G401 (cell line): ENCODE data around the gene AMPH. TPM values are rescaled to one million over a fixed set of nuclear protein-coding genes. Genes with fewer than 3 reads are reported as not detected.

ENCODE experiments used
- DNase-seq: peaks from one replicate; pipeline ENCODE4 v3.0.0-alpha.2; 2015; ENCODE audit warnings: low spot score
- in situ Hi-C: cut with HindIII; loops from 2 replicates; pipeline ENCODE4 v1.10.0; 2016; ENCODE audit warnings: low sequenced_read_pairs, mixed read lengths
- total RNA-seq: library from RNA; depleted of rRNA; stranded (reverse); fragments of >200 nt; shearing (Covaris generic); gene quantifications from 2 replicates; pipeline ENCODE4 v1.2.3, GENCODE V29; 2014; rRNA removed

The AMPH gene
- not detected in 2 replicates for total RNA-seq

DNA sequence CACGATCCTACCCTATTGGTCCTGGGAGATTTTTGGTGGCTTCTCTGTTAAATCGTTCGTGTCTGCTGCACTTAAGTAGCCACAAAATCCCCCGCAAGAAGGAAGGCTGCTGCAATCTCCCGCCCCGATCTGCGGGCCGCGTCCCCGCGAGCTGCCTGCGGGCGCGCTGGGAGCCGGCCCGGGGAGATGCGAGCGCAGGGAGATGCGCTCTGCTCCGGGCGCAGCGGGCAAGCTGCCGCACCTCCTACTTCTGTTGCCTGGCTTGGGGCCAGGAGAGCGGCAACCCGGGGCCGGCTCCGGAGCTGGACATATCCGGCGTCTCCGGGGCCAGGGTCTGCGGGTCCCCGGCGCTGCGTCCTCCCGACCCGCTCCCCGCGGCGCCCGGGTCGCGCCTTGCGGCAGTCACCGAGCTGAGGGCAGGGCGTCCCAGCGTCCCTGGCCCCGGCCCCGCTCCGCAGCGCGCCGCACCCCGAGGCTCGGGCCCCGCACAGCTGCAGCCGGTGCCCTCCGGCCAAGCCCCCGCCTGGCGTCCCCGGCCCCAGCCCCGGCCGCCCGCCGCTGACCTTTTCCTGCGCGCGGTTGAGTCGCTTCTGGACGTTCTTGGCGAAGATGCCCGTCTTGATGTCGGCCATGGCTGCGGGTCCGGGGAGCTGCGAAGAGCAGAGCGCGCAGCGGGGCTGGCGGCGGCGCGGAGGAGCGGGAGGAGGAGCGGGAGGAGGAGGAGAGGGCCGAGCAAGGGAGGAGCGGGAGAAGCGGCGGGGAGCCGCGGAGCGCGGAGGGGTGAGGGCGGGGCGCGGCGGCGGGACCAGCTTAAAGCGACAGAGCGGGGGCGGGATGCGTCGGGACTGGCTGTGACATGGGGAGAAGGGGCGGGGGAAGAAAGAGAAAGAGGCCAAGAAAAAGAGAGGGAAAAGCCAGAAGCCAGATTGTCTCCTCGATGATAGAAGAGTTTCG, at the start of gene AMPH:
Gene AMPH (minus strand): TSS at position 654 of the 954 bp plus-strand sequence. CDS start 22 bp downstream, at position 632.
- DNase-seq: peak; percentile 87
- in situ Hi-C loops: no loop called here

DNA sequence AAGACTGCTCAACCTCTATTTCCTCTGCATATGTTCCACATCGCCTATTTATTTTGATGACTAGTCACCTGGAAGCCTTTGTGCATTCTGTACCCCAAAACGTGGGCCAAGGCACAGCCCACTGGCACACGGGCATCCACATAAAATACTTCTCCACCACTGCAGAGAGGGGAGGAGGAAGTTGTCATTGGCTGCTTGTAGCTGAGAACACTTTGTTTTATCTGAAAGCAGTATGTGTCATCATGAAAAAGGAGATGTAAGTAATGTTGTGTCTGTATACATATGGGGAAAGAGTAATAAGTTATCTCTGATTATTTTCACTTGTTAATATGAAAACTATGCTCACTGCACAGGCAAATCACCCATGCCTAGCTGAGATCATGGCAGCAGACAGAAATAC, 48.2 kb upstream of the AMPH start:
- DNase-seq: no peak
- in situ Hi-C loops: no loop called here

DNA sequence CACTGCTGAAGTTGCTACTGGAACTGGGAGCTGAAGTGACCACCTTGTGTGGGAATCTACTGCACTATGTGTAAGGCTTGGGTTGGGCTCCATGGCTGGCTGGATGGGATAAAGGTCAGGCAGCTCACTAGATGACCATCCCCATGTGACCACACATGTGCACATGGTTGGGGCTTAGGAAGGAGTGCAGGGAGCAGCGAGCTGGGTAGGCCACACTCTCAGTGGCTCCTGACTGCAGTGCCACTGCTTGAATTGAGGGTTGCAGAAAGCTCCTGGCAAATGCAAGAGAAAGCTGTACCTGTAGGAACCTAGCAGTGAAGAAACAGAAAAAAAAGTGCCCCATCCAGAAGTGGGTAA, 47.5 kb upstream of the AMPH start:
- no peak for DNase-seq
- in situ Hi-C loops: no loop called here

DNA sequence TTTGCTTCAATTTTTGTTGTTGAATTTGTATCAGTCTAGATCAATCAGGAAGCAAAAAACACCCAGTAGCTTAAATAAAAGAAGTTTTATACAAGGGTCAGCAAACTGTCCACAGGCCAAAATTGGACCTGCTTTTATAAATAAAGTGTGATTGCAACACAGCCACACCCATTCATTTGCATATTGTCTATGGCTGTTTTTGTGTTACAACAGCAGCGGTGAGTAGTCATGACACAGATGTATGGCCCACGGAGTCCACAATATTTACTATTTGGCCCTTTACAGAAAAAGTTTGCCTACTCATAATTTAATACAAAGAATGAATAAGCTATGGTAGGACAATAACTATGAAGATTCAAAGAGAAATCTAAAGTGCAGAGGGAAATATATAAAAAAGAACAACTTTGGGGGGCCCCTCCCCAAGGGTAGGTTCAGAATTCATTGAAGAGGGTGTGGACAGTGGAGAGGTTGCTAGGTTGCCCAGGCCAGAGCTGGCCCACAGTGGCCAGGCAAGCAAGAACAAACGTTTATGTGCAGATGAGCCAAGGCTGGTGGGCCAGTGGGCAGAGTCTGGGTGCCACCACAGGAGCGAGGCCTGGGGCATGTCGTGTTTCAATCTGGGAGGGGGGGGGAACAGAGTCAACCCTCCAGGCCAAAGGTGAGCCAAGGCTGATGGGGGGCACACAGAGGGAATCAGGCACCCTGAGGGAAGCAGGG, 47.0 kb upstream of the AMPH start:
- no peak for DNase-seq
- in situ Hi-C loops: no loop called here

DNA sequence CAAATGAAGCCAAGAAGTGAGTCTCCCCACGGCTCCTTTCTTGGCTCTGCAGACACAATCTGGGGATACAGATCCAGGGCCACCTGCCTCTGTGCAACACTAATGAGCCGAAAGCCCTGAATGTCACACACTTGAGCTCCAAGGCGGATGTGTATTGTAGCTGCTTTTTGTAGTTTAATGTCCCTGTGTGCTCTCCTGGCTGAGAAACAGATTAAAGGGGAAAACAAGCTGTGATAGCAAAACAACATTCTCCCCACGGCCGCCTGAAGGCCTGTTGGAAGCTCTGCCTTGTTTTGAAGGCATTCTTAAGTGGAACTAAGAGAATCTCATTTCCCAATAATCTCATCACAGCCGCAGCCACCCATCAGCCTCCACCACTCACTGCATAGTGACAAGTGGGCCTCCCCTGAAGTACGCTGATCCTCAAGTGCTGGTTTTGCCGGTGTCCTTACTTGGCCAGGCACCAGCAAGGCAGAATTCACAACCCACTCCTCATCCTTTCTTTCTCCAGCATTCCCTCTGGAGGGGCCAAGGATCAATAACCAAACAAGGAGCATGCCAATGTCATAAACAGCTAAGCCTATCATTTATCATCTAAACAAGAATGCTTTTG, 44.4 kb upstream of the AMPH start:
- peak; percentile 57 for DNase-seq
- in situ Hi-C loops: no loop called here

DNA sequence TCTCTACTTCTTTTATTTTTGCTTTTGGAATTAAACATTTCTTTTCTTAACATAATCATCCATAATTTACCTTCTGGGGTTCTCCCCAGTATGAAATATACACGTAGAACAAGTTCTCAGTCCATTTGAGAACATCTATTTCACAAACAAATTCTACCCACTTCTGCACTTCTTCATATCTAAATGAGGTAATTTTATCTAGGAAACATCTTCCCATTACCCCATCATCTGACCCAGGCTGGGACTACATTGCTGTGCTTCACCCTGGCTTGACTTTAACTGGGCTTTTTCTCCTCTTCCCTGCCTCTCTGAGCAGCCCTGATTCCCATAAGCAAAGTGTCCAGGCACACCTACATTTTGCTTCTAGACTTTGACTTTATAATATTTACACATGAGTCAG, 43.3 kb upstream of the AMPH start:
- in situ Hi-C loops: no loop called here
- no peak for DNase-seq

DNA sequence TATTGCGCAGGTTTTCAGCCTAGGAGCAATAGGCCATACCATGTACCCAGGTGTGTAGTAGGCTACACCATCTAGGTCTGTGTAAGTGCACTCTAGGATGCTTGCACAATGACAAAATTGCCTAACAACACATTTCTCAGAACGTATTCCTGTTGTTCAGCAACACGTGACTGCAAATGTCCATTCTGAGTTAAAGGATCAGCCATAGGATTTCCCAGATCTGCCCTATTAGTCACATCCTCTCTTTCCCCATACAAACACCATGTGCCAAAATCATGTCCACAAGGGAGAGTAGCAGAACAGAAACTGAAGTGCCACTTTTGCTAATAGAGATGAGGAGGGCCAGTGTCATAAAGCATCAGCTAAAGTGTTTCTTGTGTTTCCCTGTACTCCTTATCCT, 42.6 kb upstream of the AMPH start:
- in situ Hi-C loops: no loop called here
- no peak for DNase-seq

DNA sequence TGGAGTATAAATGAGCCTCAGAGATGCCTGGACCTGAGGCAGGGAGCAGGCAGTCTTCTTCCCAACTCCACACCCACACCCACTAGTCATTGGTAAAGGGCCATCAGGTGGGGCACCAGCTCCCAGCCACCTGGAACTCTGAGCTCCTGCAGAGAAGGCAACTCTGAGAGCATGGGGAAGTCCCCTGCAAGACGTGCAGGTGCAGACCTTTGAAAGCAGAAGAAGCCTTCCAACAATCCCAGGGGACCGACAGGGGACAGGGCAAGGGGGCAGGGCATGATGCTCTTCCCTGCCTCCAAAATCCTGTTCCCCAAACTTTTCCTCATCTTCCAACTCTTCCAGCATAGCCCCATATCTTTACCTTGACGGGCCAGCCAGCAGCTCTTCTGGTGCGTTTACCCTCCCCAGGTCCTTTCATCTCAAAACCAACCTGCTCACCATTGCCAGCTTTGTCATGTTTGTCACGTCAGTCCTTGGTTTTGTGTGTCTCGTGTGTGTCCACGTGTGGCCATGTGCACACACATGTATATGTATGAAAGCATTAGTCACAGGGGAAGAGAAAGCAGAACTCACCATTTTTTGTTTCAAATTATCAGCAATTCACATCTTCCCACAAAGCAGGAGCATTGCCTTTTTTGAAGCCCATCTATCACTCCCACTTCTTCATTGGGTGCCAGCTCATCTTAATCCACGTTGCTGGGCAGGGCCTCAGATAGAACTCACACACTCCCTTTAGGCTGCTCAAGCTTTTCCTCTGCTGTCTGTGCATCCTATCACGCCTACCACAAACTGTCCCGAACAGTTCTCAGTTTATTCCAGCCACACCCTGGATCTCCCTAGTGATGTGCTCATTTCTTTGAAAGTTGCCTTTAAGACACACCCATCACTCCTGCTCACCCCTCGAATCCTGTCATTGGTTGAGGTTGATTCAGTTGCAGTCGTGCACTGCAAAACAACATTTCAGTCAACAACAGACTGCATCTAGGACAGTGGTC, 41.0 kb upstream of the AMPH start:
- in situ Hi-C loops: no loop called here

DNA sequence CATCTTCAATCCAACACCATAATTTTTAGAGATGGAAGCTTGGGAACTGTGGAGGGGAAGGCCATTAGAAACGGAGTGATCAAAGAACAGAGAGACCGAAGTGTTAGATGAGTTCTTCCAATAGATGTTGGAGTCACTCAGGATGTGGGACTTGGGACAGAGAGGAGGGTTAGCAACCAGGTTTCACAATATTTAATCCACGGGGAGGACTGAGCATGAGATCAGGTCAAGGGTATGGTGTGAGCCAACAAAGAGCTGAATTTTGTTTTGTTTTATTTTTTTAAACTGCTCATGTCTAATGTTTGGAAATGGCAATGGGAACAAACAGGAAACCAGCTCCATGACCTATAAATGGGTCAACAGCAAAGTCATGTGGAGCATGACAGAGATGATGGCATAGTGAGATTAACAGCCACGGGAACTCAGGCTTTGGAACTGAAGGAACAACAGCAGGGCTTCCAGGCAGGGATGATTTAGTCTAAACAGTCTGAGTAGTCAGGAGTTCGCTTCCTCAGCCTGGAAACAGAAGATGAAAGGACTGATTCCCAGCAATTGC, 38.9 kb upstream of the AMPH start:
- in situ Hi-C loops: no loop called here
- no peak for DNase-seq

More for the DNA sequence above, 41.0 kb upstream of the AMPH start:
- no peak for DNase-seq

DNA sequence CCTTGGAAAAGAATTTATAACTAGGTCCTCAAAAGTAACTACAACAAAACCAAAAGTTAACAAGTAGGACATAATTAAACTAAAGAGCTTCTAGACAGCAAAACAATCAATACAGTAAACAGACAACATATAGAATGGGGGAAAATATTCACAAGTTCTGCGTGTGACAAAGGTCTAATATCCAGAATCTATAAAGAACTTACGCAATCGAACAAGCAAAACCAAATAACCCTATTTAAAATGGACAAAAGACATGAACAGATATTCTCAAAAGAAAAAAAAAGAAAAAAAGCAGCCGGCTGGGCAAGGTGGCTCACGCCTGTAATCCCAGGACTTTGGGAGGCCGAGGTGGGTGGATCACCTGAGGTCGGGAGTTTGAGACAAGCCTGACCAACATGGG, 33.8 kb upstream of the AMPH start:
- in situ Hi-C loops: no loop called here

DNA sequence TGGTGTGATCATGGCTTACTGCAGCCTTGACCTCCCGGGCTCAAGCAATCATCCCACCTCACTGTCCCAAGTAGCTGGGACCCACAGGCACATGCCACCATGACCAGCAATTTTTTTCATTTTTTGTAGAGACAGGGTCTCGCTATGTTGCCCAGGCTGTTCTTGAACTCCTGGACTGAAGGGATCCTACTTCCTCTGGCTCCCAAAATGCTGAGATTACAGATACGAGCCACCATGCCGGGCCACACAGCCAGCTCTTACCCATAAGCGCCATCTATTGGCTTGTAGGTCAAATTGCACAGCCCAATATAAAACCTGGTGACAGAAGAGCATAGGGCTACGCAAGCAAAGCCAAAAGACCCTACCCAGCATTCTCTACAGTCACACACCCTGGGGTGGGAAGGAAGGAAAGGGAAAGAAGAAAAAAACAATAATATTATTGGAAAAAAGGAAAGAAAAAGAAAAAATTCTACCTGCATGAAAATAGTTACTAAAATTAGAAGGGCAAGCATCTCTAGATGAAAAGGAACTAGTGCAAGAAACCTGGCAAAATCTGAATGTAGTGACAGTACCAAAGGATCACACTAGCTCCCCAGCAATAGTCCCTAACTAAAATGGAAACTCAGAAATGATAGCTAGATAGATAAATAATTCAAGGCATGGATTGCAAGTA, 29.4 kb upstream of the AMPH start:
- peak; percentile 34 for DNase-seq
- in situ Hi-C loops: no loop called here

More for the DNA sequence above, 33.8 kb upstream of the AMPH start:
- DNase-seq: no peak

DNA sequence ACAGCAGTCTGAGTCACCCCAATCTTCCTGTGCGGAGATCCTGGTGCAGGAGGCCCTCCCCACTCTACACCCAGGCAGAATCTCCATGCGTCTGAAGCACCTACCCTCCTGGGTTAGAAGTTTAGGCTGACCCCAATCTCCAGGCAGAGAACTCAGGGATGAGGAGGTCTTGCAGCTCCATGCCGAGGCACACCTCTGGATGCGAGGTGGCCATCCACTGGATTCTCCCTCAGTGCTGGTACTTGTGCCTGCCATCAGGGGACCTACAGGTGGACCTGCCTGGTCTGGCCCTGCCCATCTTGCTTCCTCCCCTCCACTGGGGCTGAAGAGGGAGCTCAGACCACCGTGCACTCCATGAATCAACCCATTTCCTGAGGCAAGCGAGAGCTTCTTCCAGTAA, 28.8 kb upstream of the AMPH start:
- in situ Hi-C loops: no loop called here
- DNase-seq: no peak

DNA sequence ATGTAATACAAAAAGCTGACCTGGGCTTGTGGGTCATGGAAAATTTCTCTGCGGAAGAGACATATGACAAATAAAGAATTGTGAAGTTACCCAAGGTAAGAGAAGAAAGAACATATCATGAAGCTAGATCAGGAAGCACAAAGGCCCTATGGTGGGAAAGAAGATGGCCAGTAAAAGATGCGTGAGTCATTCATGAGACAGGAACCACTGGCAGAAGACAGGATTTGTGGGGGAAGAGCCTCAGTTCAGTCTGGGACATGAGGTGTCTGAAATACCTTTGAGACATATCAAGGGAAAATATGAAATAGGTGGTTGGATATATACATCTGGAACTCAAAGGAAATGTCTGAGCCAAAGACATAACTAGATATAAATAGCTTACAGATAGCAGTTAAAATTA, 27.7 kb upstream of the AMPH start:
- no peak for DNase-seq

DNA sequence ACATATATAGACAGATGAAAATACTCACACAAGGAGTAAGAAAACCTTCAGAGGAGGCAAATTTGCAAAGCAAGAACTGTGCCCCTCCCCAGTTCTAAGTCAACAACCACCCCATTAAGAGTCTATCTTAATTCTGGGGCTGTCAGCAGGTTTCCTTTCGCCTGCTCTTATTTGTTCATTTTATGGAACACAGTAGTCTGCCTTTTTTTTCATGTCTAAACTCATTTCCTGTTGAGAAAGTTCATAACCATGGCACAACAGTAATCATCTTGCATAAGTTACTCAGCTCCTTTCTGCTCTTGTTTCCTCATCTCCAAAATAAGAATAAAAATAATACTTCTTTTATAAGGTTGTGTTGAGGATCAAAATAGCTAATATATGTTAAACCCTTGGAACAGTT, 25.8 kb upstream of the AMPH start:
- in situ Hi-C loops: no loop called here
- DNase-seq: no peak

More for the DNA sequence above, 27.7 kb upstream of the AMPH start:
- in situ Hi-C loops: no loop called here

DNA sequence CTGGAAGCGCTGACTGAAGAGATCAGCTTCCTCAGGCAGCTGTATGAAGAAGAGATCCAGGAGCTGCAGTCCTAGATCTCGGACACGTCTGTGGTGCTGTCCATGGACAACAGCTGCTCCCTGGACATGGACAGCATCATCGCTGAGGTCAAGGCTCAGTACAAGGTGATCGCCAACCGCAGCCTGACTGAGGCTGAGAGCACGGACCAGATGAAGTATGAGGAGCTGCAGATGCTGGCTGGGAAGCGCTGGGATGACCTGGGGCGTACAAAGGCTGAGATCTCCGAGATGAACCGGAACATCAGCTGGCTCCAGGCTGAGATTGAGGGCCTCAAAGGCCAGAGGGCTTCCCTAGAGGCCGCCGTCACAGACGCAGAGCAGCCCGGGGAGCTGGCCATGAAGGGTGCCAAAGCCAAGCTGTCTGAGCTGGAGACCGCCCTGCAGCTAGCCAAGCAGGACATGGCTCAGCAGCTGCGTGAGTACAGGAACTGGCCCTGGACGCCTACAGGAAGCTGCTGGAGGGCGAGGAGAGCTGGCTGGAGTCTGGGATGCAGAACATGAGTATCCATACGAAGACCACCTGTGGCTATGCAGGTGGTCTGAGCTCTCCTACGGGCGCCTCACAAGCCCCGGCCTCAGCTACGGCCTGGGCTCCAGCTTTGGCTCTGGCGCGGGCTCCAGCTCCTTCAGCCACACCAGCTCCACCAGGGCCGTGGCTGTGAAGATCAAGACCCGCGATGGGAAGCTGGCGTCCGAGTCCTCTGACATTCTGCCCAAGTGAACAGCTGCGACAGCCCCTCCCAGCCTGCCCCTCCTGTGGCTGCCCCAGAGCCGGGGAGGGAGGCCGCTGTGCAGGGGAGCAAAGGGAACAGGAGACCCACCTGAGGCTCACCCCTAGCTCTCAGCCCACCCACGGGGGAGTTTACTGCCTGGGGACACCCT, 24.9 kb upstream of the AMPH start:
- DNase-seq: no peak
- in situ Hi-C loops: no loop called here

DNA sequence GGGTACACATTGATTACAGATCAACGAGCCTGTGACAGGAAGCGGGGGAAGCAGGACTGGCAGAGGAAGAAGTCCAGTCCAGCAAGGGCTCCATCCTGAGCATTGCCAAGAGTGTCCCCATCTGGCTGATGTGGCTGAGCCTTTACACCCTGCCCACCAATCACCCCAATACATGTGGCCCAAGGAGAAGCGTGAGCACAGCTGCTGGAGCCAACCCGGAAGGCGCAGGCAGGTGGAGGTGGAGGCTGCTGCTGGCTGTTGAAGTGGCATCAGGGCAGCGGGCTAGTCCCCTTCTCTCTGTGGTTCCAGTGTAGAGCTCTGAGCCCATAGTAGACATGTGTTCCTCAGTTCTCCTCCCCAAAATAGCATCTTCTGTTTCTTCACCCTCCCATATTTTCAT, 6.8 kb upstream of the AMPH start:
- in situ Hi-C loops: no loop called here

DNA sequence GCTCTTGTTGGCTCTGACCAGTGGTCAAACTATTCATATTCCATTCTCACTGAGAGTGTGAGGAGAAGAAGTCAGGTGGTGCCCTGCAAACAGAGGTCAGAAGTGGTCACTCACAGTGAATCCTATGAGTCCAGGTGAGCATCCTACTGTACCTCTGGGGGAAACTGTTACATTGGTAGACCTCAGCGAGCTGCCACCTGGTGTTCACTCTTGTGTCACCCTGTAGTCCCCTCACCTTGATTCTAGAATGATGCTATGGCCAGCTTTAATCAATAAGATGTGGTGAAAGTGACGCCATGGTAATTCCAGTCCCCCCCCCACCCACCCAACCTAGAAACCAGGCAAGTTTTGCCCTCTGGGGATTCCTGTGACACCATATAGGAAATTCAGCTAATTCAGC, 1.2 kb upstream of the AMPH start:
- DNase-seq: no peak
- in situ Hi-C loops: no loop called here

More for the DNA sequence above, 6.8 kb upstream of the AMPH start:
- DNase-seq: no peak
